Fibroblast of the conjunctiva (primary cell): ENCODE measurements around the gene OR10T2.
"Not testable (repeated sequence)": the region's sequence is repeated elsewhere in the genome, so short reads cannot be mapped to it uniquely, and the experiment has no call there.

Experiments
- DNase-seq: peaks from one replicate; pipeline ENCODE4 v3.0.0-alpha.2; 2010; ENCODE audit warnings: low read depth

The OR10T2 gene

DNA sequence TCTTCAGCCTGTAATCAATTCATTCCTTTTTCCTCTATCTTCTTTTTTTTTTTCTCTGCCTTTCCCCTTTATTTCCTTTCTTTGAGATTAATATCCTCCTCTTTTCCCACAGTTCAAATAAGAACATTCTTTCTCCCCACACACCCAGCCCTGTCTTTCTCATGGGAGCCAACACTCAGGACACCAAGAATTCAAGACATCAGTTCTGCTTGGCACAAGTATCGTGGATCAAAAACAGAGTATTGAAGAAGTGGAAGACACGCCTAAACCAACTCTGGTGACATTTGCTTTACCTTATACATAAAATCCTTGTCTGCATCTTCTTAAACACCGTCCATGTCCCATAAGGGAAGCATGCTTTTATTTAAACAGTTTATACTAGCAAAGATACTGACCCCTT is 42.6 kb downstream of the OR10T2 start:
- no peak for DNase-seq

DNA sequence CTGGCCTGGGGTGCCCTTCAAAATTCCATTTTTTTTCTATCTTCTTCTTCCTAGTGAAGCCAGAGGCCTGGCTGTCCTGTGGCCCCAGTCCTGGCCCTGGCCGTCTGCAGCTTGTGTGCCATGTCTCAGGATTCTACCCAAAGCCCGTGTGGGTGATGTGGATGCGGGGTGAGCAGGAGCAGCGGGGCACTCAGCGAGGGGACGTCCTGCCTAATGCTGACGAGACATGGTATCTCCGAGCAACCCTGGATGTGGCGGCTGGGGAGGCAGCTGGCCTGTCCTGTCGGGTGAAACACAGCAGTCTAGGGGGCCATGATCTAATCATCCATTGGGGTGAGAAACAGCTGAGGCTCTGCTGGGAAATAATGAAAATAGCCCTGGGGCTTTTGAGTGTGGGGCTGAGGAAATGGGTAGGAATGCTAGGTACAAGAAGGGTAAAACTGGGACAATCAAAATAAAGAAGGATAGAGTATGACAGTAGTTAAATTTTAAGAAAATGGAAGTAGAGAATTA is 43.4 kb downstream of the OR10T2 start:
- DNase-seq, result no peak

DNA sequence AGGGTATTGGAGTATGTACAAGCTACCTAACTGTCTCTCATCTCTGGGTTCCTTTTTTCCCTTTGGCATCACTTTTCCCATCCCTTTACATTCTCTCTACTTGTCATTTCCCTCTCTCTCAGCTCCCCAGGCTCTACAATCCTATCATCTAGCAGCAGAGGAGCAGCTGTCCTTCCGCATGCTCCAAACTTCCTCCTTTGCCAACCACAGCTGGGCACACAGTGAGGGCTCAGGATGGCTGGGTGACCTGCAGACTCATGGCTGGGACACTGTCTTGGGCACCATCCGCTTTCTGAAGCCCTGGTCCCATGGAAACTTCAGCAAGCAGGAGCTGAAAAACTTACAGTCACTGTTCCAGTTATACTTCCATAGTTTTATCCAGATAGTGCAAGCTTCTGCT is 45.0 kb downstream of the OR10T2 start:
- no peak for DNase-seq

DNA sequence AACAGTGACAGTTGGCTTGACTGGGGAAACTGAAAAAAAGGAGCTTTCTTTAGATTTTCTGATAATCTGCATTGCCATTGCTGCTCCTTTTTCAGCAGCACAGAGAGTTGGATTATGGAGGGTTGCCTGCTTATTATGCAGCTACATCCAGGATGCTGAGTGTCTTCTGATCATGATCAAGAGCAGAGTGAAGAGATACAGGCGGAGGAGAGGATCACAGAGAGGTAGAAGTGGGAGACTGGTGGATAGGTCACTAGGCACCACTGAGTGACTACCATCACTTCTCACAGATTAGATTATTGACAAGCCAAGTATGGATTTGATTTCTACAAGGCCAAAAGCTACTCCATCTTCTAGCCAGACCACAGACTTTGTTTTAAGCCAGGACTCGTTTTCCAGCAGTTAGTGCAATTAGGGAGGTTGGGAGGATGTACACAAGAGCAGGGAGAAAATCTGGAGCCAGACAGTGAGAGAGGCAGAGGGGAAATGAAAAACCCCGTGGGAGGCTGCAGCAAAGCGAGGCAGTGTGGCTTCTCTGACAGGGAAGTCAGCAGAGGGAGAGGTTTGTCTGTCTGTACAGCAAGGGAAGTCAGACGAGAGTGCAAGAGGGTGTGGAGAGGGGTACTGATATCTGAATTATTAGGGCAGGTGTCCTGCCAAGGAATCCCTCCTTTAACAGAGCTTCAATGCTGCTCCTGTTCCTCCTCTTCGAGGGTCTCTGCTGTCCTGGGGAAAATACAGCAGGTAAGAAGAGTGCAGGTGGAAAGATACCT is 45.8 kb downstream of the OR10T2 start, which contains the start of gene CD1E:
Gene CD1E (plus strand): TSS at position 592 of the 773 bp plus-strand sequence. CDS start 95 bp downstream, at position 687.
- DNase-seq, result no peak

DNA sequence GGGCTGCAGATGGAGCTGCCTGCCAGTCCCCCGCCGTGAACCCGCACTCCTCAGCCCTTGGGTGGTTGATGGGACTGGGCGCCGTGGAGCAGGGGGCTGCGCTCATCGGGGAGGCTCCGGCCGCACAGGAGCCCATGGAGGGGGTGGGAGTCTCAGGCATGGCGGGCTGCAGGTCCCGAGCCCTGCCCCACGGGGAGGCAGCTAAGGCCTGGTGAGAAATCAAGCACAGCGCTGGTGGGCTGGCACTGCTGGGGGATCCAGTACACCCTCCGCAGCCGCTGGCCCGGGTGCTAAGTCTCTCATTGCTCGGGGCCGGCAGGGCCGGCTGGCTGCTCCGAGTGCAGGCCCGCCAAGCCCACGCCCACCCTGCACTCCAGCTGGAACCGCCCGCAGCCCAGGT is 50.3 kb downstream of the OR10T2 start:
- not testable (repeated sequence) for DNase-seq
